ENCODE results near the gene MZF1. TPM values are rescaled to one million over a fixed set of nuclear protein-coding genes. Genes with fewer than 3 reads are reported as not detected.

Gene MZF1
- total RNA-seq, 4 donors from 2014 or later, result 6.8 to 21.5 (median 15.1) TPM

DNA sequence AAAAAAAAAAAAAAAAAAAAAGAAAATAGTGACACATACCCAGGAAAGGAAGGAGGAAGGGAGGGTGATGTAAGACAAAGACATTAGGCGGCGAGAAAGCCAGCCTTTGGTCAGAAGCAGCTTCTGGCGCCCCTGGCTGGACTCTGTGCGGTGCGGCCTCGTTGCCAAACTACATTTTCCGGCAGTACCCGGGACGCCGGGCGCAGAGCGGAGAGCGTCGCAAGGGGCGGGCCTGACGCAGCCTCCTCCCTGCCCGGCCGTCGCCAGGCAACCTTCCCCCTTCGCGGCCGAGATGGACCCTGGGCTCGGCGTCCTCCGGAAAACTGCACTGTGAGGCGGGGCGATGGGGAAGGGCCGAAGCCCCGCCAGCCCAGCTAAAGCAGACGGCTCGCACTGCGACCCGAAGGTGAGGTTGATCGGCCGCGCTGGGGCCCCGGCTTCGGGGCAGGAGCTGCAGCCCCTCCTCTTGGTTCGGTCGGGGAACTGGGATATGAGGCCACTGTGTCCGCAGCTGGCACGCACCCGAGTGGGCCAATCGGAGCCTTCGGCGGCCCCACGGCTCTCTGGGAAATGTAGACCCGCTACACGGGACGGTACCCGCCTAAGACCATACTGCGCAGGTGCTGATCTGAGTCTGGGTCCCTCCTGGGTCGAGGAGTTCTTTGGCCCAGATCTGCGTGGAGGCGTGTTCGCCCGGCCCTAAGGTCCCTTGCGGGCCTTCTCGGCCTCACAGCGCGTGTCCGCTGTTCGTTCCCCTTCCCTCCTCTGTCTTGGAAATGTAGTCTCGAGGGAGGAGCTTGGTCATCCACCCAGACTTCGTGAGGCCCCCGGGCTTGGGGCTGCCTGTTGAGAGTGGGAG is 2.3 kb upstream of the MZF1 start:
- H3K27me3 ChIP-seq, result no peaks in the 10 kb centered on the region
- TF ChIP-seq, protein P1, sequence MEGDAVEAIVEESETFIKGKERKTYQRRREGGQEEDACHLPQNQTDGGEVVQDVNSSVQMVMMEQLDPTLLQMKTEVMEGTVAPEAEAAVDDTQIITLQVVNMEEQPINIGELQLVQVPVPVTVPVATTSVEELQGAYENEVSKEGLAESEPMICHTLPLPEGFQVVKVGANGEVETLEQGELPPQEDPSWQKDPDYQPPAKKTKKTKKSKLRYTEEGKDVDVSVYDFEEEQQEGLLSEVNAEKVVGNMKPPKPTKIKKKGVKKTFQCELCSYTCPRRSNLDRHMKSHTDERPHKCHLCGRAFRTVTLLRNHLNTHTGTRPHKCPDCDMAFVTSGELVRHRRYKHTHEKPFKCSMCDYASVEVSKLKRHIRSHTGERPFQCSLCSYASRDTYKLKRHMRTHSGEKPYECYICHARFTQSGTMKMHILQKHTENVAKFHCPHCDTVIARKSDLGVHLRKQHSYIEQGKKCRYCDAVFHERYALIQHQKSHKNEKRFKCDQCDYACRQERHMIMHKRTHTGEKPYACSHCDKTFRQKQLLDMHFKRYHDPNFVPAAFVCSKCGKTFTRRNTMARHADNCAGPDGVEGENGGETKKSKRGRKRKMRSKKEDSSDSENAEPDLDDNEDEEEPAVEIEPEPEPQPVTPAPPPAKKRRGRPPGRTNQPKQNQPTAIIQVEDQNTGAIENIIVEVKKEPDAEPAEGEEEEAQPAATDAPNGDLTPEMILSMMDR (IDR thresholded peaks at IDR 0.05 in 4 of 5, conservative IDR thresholded peaks at IDR 0.05 in 1 of 5), result peak in 1 of 5 experiments; percentile 8
- peak; percentile 56 to 71 for TF ChIP-seq POLR2A (IDR thresholded peaks at IDR 0.05)
- H3K9me3 ChIP-seq, result no peaks in the 10 kb centered on the region
- peak overlapping the region; percentile 95 to 99 (median 98) for H3K27ac ChIP-seq
- intact Hi-C loops (cut with DNase I; ENCODE audit: low total_unique reads) (loop anchor here (1.0 kb wide), 2 partner anchors 76 to 167 kb away; partner anchors contain the start of gene ZNF584), in situ Hi-C loops (cut with MboI; ENCODE audit: low sequenced_read_pairs in 4 of 4) (no loop called here)
- DNase-seq, result peak; percentile 75 to 79
- peaks cover 0 to 11% of the 10 kb centered on the region in 2 donors for H3K36me3 ChIP-seq
- ATAC-seq, result peak; percentile 49 to 59
- peak overlapping the region; percentile 87 to 98 (median 92) for H3K4me3 ChIP-seq
- H3K4me1 ChIP-seq, result peaks cover 18 to 24% of the 10 kb centered on the region in 2 donors

DNA sequence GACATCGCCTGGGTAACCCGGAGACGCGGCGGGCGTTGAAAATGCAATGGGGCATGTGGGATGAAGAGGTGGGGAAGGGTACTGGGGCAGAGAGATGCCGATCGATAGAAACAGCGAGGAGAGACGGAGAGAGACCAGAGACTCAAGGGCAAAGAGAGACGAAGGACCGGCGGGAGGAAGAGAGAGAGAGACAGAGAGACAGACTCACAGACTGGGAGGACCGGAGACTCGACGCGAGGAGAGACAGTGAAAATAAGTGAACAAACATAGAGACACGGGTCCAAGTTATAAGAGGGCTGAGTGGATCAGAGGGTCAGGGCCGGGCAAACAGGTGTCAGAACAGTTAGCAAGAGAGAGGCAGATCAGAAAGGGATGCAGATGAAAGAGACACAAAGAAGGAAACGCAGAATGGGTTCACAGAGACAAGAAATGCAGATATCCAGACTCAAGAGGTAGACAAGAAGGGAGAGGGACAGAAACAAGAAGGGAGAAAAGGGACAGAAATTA is 576 bp upstream of the MZF1 start:
- intact Hi-C loops (cut with DNase I; ENCODE audit: low total_unique reads) (loop anchor here (1.0 kb wide), 3 partner anchors 14 to 29 kb away; partner anchors contain the start of genes CHMP2A and TRIM28), in situ Hi-C loops (cut with MboI; ENCODE audit: low sequenced_read_pairs in 4 of 4) (no loop called here)
- no peaks in the 10 kb centered on the region for H3K27me3 ChIP-seq
- TF ChIP-seq, protein P1 (IDR thresholded peaks at IDR 0.05 in 4 of 5, conservative IDR thresholded peaks at IDR 0.05 in 1 of 5), result no peak
- TF ChIP-seq POLR2A (IDR thresholded peaks at IDR 0.05), result no peak
- peak overlapping the region; percentile 95 to 99 (median 98) for H3K27ac ChIP-seq
- no peaks in the 10 kb centered on the region for H3K9me3 ChIP-seq
- H3K36me3 ChIP-seq, result peaks cover 0 to 22% of the 10 kb centered on the region in 2 donors
- ATAC-seq (peak in 1 of 2 donors; percentile 0), DNase-seq (no peak)
- H3K4me3 ChIP-seq, result peak overlapping the region; percentile 70 to 85 (median 76)
- H3K4me1 ChIP-seq, result peaks cover 18 to 24% of the 10 kb centered on the region in 2 donors

DNA sequence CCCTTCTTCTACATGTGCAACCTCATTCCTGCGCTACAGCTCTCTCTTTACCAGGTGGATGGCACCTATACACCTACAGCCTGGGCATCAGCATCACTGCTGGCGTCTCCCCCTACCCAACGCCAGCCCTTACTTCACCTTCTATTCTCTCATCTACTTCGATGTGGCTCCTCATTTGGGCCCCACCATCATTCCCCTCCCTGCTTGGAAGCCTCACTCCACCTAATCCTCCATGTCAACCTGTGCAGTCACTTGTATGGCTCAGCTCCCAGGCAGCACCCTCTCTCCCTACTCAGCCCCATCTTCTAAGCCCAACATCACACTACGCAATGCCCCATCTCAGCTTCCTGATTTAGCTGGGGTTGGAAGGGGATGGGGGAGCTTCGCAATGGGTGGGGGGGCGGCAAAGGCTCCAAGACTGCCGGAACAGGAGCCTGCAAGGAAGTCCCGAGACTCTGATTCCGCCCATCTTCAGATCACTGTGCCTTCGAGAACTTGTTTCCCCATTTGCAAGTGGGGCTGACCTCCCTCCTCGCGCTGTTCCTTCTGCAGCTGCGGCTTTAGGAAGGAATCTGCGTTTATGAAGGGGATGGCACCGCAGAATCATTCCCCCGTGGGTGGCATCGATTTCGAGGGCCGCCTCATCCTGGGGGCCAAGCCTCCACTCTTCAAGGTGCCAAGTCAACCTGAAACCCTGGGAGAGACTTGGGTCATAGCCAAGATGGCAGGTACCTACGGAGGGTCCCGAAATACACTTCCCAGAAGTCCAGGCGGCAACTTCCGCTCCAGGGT is 913 bp downstream of the MZF1 start:
- Histone ChIP-seq H3K4me3 (peak overlapping the region; percentile 70 to 85 (median 76)), H3K36me3 (peaks cover 0 to 30% of the 10 kb centered on the region in 2 donors), H3K4me1 (peaks cover 18 to 24% of the 10 kb centered on the region in 2 donors), H3K27me3 (no peaks in the 10 kb centered on the region), H3K9me3 (no peaks in the 10 kb centered on the region), H3K27ac (peak overlapping the region; percentile 95 to 99 (median 98))
- DNase-seq (peak in 1 of 2 donors; percentile 13), ATAC-seq (no peak)
- in situ Hi-C loops (cut with MboI; ENCODE audit: low sequenced_read_pairs in 4 of 4), result no loop called here
- intact Hi-C loops (cut with DNase I; ENCODE audit: low total_unique reads), result no loop called here
- no peak for TF ChIP-seq POLR2A (IDR thresholded peaks at IDR 0.05)
- TF ChIP-seq, protein P1 (IDR thresholded peaks at IDR 0.05 in 4 of 5, conservative IDR thresholded peaks at IDR 0.05 in 1 of 5), result no peak

DNA sequence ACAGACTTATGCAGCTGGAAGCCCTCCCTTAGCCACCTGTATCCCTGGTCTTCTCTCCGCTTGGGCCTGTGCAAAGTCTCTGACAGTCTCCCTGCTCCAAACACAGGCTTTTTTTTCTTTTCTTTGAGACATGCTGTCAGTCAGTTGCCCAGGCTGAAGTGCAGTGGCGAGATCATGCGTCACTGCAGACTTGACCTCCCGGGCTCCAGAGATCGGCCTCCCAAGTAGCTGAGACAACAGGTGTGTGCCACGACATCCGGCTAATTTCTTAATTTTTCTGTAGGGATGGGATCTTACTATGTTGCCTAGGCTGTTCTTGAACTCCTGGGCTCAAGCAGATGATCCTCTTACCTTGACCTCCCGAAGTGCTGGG is 1.6 kb downstream of the MZF1 start:
- ATAC-seq (no peak), DNase-seq (no peak)
- intact Hi-C loops (cut with DNase I; ENCODE audit: low total_unique reads), result no loop called here
- peaks cover 18 to 19% of the 10 kb centered on the region in 2 donors for H3K4me1 ChIP-seq
- no peak for TF ChIP-seq POLR2A (IDR thresholded peaks at IDR 0.05)
- TF ChIP-seq, protein P1 (IDR thresholded peaks at IDR 0.05 in 4 of 5, conservative IDR thresholded peaks at IDR 0.05 in 1 of 5), result no peak
- H3K27ac ChIP-seq, result no peak overlapping the region
- H3K4me3 ChIP-seq, result no peak overlapping the region
- no peaks in the 10 kb centered on the region for H3K27me3 ChIP-seq
- in situ Hi-C loops (cut with MboI; ENCODE audit: low sequenced_read_pairs in 4 of 4), result no loop called here
- H3K36me3 ChIP-seq, result peaks cover 0 to 32% of the 10 kb centered on the region in 2 donors
- H3K9me3 ChIP-seq, result no peaks in the 10 kb centered on the region

Measured in gastrocnemius medialis (tissue), 4 donors.